GM12878 (cell line): ENCODE data around the gene GIT1. TPM values are rescaled to one million over a fixed set of nuclear protein-coding genes. Genes with fewer than 3 reads are reported as not detected.

Source experiments
- ATAC-seq: fragments of 200-7000 bp; cut with Tn5 transposase; 3 replicates; pipeline ENCODE4 v1.9.1; 2020; ENCODE audit warnings: mild to moderate bottlenecking, moderate library complexity
- BruUV-seq: library from RNA; stranded (reverse); fragments of 400-500 nt; replicated peaks from 2 replicates; lab custom pipeline; 2021; lab: Mats Ljungman, UMichigan
- CTCF ChIA-PET: fragments of 300-600 bp; sonication (Branson Sonifier 250); formaldehyde crosslinking; extraction: SDS; loops from one replicate; lab custom pipeline; 2021; ENCODE audit warnings: inconsistent platforms; lab: Yijun Ruan, JAX
- POLR2A ChIA-PET: fragments of 350-600 bp; formaldehyde crosslinking; extraction: SDS; loops from one replicate; lab custom pipeline; 2021; ENCODE audit warnings: inconsistent platforms; lab: Charles Lee
- RAD21 ChIA-PET: fragments of 300-600 bp; sonication (Branson Sonifier 250); formaldehyde crosslinking; loops from one replicate; lab custom pipeline; 2023; ENCODE audit warnings: antibody characterized with exemption; ENCODE audit not compliant: unreplicated experiment; lab: Charles Lee
- SMC1A ChIA-PET: fragments of 300-600 bp; sonication (Branson Sonifier 250); formaldehyde crosslinking; loops from one replicate; lab custom pipeline; 2023; ENCODE audit not compliant: unreplicated experiment, uncharacterized antibody; lab: Charles Lee
- DNase-seq: peaks from one replicate; pipeline ENCODE4 v3.0.0-alpha.2; 2011; ENCODE audit warnings: low read depth, low spot score
- FAIRE-seq: peaks from 3 replicates; lab custom pipeline; 2011; peaks lifted over from hg19 to GRCh38; lab: Jason Lieb, UNC
- H2AFZ ChIP-seq: 2 replicates; pipeline ENCODE4 v1.6.0; 2011; ENCODE audit warnings: low read depth, low read length, control low read depth; ENCODE audit not compliant: control insufficient read depth
- H3K27ac ChIP-seq: 2 replicates; pipeline ENCODE4 v1.5.1; 2011; ENCODE audit warnings: control low read depth; ENCODE audit not compliant: control insufficient read depth, insufficient read depth
- H3K27me3 ChIP-seq, 2 experiments: replicated peaks in 1 of 2; 2 replicates each; pipeline versions ENCODE4 v1.6.0 to v1.6.1; 2011; ENCODE audit warnings: low read length in 1 of 2; ENCODE audit not compliant: control insufficient read depth in 2 of 2, insufficient read depth in 2 of 2
- H3K36me3 ChIP-seq, 2 experiments: 2 replicates each; pipeline ENCODE4 v1.5.1; 2011; ENCODE audit warnings: low read length in 1 of 2; ENCODE audit not compliant: control insufficient read depth in 2 of 2, insufficient read depth in 2 of 2
- H3K4me1 ChIP-seq: 2 replicates; pipeline ENCODE4 v1.6.1; 2011; ENCODE audit warnings: mild to moderate bottlenecking, low read length, moderate library complexity, mixed read lengths; ENCODE audit not compliant: control insufficient read depth, insufficient read depth
- H3K4me2 ChIP-seq: 2 replicates; pipeline ENCODE4 v1.6.0; 2011; ENCODE audit warnings: control low read depth; ENCODE audit not compliant: control insufficient read depth, insufficient read depth
- H3K4me3 ChIP-seq: fragments of 200-600 bp; sonication (generic); 2 replicates; pipeline ENCODE4 v1.5.1; 2016
- H3K79me2 ChIP-seq: 2 replicates; pipeline ENCODE4 v1.6.0; 2011; ENCODE audit warnings: low read length; ENCODE audit not compliant: control insufficient read depth, insufficient read depth
- H3K9ac ChIP-seq: 2 replicates; pipeline ENCODE4 v1.8.0; 2011; ENCODE audit warnings: low read length, control low read depth, mixed read lengths; ENCODE audit not compliant: control insufficient read depth, insufficient read depth
- H3K9me3 ChIP-seq: replicated peaks from 3 replicates; pipeline ENCODE4 v1.5.1; 2011; ENCODE audit warnings: mild to moderate bottlenecking, low read length; ENCODE audit not compliant: control insufficient read depth, insufficient read depth
- H4K20me1 ChIP-seq: 2 replicates; pipeline ENCODE4 v1.6.0; 2011; ENCODE audit not compliant: control insufficient read depth, insufficient read depth
- BHLHE40 ChIP-seq, 2 experiments: fragments of 450-650 bp in 1 of 2; IDR thresholded peaks; 2 replicates each; pipeline ENCODE4 v1.6.1; 2011 to 2017; ENCODE audit warnings: low read depth in 2 of 2, borderline replicate concordance in 1 of 2, improper control_type of control experiment in 1 of 2, low read length in 1 of 2, mild to moderate bottlenecking in 1 of 2
- CBX5 ChIP-seq: sonication (generic); IDR thresholded peaks from 2 replicates; pipeline ENCODE4 v1.6.1; 2016; ENCODE audit warnings: low read depth, moderate library complexity, mild to moderate bottlenecking, inconsistent platforms
- CHD2 ChIP-seq: IDR thresholded peaks from 2 replicates; pipeline ENCODE4 v1.6.1; 2011; ENCODE audit warnings: low read depth, low read length, improper control_type of control experiment, borderline replicate concordance
- CREB1 ChIP-seq: IDR thresholded peaks from 2 replicates; pipeline ENCODE4 v1.6.1; 2012; ENCODE audit warnings: low read depth, mild to moderate bottlenecking, inconsistent platforms
- E2F4 ChIP-seq: IDR thresholded peaks from 2 replicates; pipeline ENCODE4 v1.6.1; 2012; ENCODE audit warnings: low read depth, low read length, improper control_type of control experiment
- GATAD2B ChIP-seq: fragments of 450-650 bp; conservative IDR thresholded peaks from 2 replicates; pipeline ENCODE4 v1.6.1; 2017; ENCODE audit warnings: low read depth, mild to moderate bottlenecking, moderate library complexity
- IKZF1 ChIP-seq: fragments of 450-650 bp; conservative IDR thresholded peaks from 2 replicates; pipeline ENCODE4 v1.6.1; 2017; ENCODE audit warnings: antibody characterized with exemption, mild to moderate bottlenecking
- MEF2A ChIP-seq: IDR thresholded peaks from 2 replicates; pipeline ENCODE4 v1.6.1; 2011; ENCODE audit warnings: low read depth, mild to moderate bottlenecking, low read length, moderate library complexity; ENCODE audit not compliant: insufficient read depth
- NR2F1 ChIP-seq: fragments of 450-650 bp; conservative IDR thresholded peaks from 2 replicates; pipeline ENCODE4 v1.6.1; 2017; ENCODE audit warnings: mild to moderate bottlenecking
- PBX3 ChIP-seq: IDR thresholded peaks from 2 replicates; pipeline ENCODE4 v1.6.1; 2011; ENCODE audit warnings: mild to moderate bottlenecking, low read depth, low read length, moderate library complexity; ENCODE audit not compliant: insufficient replicate concordance
- RB1 ChIP-seq: fragments of 450-650 bp; formaldehyde crosslinking; IDR thresholded peaks from 2 replicates; pipeline ENCODE4 v1.6.1; 2017; ENCODE audit warnings: mild to moderate bottlenecking, borderline replicate concordance
- SRF ChIP-seq, 2 experiments: IDR thresholded peaks; 2 replicates each; pipeline ENCODE4 v1.6.1; 2011; ENCODE audit warnings: low read depth in 2 of 2, low read length in 2 of 2, mild to moderate bottlenecking in 1 of 2, moderate library complexity in 1 of 2
- TCF3 ChIP-seq: IDR thresholded peaks from 2 replicates; pipeline ENCODE4 v1.6.1; 2012; ENCODE audit warnings: low read depth, mild to moderate bottlenecking, low read length, borderline replicate concordance; ENCODE audit not compliant: insufficient read depth
- YY1 ChIP-seq: IDR thresholded peaks from 2 replicates; pipeline ENCODE4 v1.6.1; 2011; ENCODE audit warnings: low read depth, mild to moderate bottlenecking, low read length
- WGBS: methylation state at CpG from one replicate; pipeline ENCODE4 v1.1.6; 2016; ENCODE audit warnings: low lambda C conversion rate; ENCODE audit not compliant: insufficient replicate concordance, insufficient coverage; ENCODE audit errors: missing lambda C conversion rate; 5-methylcytosine and 5-hydroxymethylcytosine counted together
- in situ Hi-C: fragments of 300-500 bp; cut with MboI; formaldehyde crosslinking; loops from 9 replicates; pipeline ENCODE4 v1.14.3; 2018; ENCODE audit warnings: mixed read lengths
- intact Hi-C: fragments of 100-400 bp; cut with micrococcal nuclease; formaldehyde crosslinking; loops from one replicate; pipeline ENCODE4 v1.14.2; 2022; ENCODE audit not compliant: unreplicated experiment
- polyA plus RNA-seq, 11 experiments: library from polyadenylated mRNA; depleted of rRNA in 4 of 11; unstranded in 6 of 11; stranded (reverse) in 5 of 11; fragments of >200 nt; fragmentation: Nextera tagmentation in 4 of 11; fragmentation: Illumina TruSeq in 1 of 11; extraction: Ambion mirVana in 4 of 11; extraction: Trizol in 1 of 11; gene quantifications; 1 replicate in 1 of 11; 2 replicates in 10 of 11; pipeline versions ENCODE4 v1.2.1 to v1.2.3, GENCODE V29; 2011 to 2016; ENCODE audit warnings: inconsistent platforms in 2 of 11, missing spikeins in 2 of 11, low read depth in 1 of 11
- total RNA-seq, 4 experiments: library from RNA; depleted of rRNA in 3 of 4; stranded (reverse); fragments of >200 nt in 3 of 4; fragmentation: Illumina TruSeq in 1 of 4; extraction: Trizol in 1 of 4; gene quantifications; 2 replicates each; pipeline versions ENCODE4 v1.2.1 to v1.2.3, GENCODE V29; 2013 to 2021
- TF ChIP-seq, protein P1 (sequence below): fragments of 450-650 bp; IDR thresholded peaks from 2 replicates; pipeline ENCODE4 v1.6.1; 2018; ENCODE audit warnings: borderline replicate concordance, mild to moderate bottlenecking; ENCODE audit not compliant: partially characterized antibody

The GIT1 gene
- total and polyA plus RNA-seq, 10 of the 15 experiments (the other 5 are each of a cell fraction or from before 2014, with no cell fraction given): 0.24 to 45.3 (median 20.9) TPM

DNA sequence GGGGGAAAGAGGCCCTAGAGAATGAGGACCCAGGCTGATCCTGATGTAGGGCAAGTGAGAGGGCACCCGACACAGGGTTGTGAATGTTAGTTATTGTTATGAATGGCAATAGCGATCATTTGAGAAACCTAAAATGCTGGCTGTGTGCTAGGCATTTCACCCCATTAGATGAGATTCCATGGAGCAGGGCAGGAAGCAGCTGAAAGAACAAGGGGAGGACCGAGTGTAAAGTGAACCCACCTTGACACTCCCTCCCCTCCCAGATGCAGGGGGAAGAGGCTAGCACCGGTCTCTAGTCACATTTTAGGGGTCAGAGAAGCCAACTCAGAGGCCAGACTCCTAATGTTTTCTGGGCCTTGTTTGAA, 33.8 kb upstream of the GIT1 start (continued):
- TF ChIP-seq, protein P1, sequence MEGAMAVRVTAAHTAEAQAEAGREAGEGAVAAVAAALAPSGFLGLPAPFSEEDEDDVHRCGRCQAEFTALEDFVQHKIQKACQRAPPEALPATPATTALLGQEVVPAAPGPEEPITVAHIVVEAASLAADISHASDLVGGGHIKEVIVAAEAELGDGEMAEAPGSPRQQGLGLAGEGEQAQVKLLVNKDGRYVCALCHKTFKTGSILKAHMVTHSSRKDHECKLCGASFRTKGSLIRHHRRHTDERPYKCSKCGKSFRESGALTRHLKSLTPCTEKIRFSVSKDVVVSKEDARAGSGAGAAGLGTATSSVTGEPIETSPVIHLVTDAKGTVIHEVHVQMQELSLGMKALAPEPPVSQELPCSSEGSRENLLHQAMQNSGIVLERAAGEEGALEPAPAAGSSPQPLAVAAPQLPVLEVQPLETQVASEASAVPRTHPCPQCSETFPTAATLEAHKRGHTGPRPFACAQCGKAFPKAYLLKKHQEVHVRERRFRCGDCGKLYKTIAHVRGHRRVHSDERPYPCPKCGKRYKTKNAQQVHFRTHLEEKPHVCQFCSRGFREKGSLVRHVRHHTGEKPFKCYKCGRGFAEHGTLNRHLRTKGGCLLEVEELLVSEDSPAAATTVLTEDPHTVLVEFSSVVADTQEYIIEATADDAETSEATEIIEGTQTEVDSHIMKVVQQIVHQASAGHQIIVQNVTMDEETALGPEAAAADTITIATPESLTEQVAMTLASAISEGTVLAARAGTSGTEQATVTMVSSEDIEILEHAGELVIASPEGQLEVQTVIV: no peak

DNA sequence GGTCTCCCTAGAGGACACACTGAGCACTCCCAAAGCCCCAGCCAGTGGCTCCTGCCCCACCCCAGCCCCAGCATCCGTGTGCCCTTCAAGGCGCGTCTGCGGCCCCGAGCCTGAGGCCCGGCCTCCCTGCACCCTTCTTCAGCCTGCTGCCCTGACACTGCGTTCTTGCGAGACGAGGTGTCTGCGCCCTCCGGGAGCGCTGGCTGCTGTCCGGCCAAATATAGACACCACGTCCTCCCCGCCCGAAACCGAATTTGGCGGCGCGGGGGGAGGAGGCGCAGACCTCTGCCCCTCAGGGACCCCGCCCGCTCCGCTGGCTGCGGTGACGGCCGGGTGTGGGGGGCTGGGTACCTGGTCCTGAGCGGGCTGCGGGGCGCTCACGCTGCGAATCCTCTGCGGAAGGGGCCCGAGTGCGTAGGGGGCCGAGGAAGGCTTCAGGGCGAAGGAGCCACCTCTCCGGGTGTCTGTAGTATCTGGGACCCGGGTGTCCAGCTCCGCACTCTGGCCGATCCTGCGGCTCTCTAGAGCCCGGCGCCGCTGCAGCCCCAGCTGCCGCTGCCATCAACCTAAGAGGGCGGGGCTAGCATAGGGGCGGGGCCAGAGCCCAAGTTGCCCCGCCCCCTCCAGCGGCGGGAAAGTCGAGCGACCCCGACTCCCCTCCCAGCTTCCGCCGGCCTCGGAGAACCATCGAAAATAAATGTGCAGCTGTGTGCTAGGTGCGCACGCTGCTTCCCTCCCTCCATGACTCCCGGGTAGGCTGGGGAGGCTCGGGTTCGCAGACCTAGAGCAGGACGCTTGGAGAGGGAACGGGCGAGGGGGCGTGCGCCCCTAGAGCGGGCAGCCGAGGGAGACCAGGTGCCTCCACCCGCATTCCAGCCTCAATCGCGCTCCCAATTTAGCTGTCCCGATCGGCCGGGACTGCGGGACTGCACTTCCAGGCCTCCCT, 33.2 kb upstream of the GIT1 start, which contains the start of gene CORO6:
Gene CORO6 (minus strand): TSS at position 576 of the 946 bp plus-strand sequence. CDS start 1,491 bp downstream, outside the sequence.
- no peak for DNase-seq
- intact Hi-C loops: loop anchor here (5.0 kb wide), 1 partner anchor 50 kb away; no protein-coding TSS in a partner anchor
- Histone ChIP-seq H3K27ac (no peak within 1 kb of the TSS), H3K27me3 (no peaks in the 10 kb centered on the region; a peak in 1 of 4 replicates), H2AFZ (peak within 1 kb of the TSS; percentile 51), H3K79me2 (no peaks in the 10 kb centered on the region), H3K4me1 (peaks cover 10% of the 10 kb centered on the region), H3K4me2 (peak within 1 kb of the TSS; percentile 88), H3K9ac (peak within 1 kb of the TSS; percentile 58; the same call in 1 of the 2 replicates), H3K36me3 (peaks cover 0 to 4% of the 10 kb centered on the region in 2 experiments; a peak in 1 of 4 replicates), H3K9me3 (no peaks in the 10 kb centered on the region), H4K20me1 (peaks cover 3% of the 10 kb centered on the region; the same call in 1 of the 2 replicates), H3K4me3 (peak within 1 kb of the TSS; percentile 78)
- CTCF ChIA-PET: interaction anchor here (1.0 to 5.9 kb wide), 4 partner anchors 76 to 157 kb away, joined by 3 to 114 read pairs (median 8); no protein-coding TSS in a partner anchor
- ATAC-seq: peak; percentile 71
- SMC1A ChIA-PET: no interaction called here
- in situ Hi-C loops: no loop called here
- no TSS peak for BruUV-seq
- RAD21 ChIA-PET: interaction anchor here (1.6 to 2.3 kb wide), 2 partner anchors 157 to 308 kb away, joined by 5 to 8 read pairs; no protein-coding TSS in a partner anchor
- POLR2A ChIA-PET: no interaction called here
- WGBS: 6% methylated on average over 49 of the region's 77 CpGs
- no peak for FAIRE-seq
- TF ChIP-seq CBX5 (no peak), GATAD2B (0 out of 2 replicates have a peak, but pooled peaks have one; percentile 13), NR2F1 (peak; percentile 53; the same call in 1 of the 2 replicates), IKZF1 (0 out of 2 replicates have a peak, but pooled peaks have one; percentile 30), CREB1 (no peak), E2F4 (0 out of 2 replicates have a peak, but pooled peaks have one; percentile 62), TCF3 (0 out of 2 replicates have a peak, but pooled peaks have one; percentile 25), YY1 (peak; percentile 16; the same call in 1 of the 2 replicates), PBX3 (peak; percentile 5), MEF2A (no peak), SRF (IDR thresholded peaks at IDR 0.05; ENCODE audit: low read depth in 2 of 2, low read length in 2 of 2) (peak; percentile 78 to 81; a peak in 3 of 4 replicates), RB1 (peak; percentile 66; the same call in 1 of the 2 replicates), BHLHE40 (IDR thresholded peaks at IDR 0.05; ENCODE audit: borderline replicate concordance in 1 of 2, low read depth in 2 of 2, low read length in 1 of 2) (0 out of 4 replicates have a peak, but pooled peaks of 1 of the 2 experiments have one; percentile 2), CHD2 (0 out of 2 replicates have a peak, but pooled peaks have one; percentile 12)
